GM21737 (cell line): ENCODE measurements around the gene DHH.
A peak's percentile ranks its signal among the peaks of the same experiment; 100 is the strongest.

Experiments
- ATAC-seq: cut with Tn5 transposase; IDR thresholded peaks from one replicate; pipeline ENCODE4 v1.9.1; 2021; ENCODE audit warnings: mild to moderate bottlenecking, moderate library complexity; ENCODE audit not compliant: unreplicated experiment

DHH gene

GRCh38 chr12:49109641-49110463 lies 15.3 kb upstream of the DHH start:
- no peak for ATAC-seq

DNA sequence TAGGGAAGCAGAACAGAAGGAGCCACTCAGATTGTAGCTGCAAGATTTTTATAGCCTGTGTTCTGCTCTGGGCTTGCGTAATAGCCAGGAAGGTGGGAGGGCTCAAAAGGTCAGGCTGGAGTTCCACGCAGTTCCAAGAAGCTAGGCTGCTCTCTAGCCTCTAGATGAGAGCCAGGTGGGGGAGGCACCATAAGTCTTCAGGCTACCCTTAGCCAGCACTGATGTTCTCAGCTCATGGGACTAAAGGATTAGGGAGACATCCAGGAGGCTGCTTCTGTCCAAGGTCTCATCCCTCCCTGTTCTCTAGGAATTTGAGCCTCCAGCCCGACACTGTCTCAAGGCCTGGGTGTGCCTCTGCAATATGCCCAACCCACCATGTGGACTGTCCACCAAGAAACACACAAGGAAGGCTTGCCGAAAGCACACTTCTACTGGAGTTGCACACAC lies 14.4 kb upstream of the DHH start:
- no peak for ATAC-seq

DNA sequence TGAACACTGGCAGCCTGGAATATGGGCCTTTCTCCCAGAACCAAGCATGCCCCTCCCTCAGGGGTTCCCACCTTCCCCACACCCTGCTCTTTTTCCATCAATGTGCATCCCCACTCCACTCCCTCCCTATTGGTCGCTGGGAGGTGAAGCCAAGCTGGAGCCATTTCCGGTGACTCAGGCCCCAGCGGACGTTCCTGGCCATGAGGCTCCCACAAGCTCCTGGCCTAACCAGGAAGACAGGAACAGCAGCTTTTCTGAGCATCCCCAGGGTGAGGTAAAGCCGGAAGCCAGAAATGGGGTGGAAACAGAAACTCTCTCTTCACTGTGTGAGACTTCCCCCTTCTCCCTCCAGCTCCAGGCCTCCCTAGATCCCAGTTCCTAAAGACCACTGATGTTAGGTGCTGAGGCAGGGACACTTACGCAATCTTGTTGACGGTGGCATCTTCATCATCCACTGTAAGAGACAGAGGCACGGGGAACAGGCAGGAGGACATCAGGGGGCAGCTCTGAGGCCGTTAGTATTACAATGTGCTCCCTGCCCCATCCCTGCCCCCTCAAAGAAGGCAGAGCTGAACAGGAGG lies 11.0 kb upstream of the DHH start:
- ATAC-seq = no peak

DNA sequence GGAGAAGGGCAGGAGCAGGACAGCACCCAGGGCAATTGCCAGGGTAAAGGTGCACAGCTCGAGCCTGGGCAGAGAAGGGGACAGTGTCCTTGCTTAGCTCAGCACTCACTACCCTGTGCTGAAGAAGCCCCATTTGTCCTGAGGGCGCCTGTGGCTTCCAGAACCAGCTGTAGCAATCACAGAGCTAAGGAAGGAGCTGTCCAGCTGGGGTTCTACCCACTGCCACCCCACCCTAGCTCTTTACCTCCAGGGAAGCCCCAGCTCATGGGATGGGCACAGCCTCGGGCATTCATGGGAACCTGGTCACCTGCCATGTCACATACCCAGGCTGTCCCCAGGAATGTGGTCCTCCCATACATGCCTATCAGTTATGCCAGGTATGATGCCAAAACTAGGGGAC lies 10.2 kb upstream of the DHH start:
- no peak for ATAC-seq

DNA sequence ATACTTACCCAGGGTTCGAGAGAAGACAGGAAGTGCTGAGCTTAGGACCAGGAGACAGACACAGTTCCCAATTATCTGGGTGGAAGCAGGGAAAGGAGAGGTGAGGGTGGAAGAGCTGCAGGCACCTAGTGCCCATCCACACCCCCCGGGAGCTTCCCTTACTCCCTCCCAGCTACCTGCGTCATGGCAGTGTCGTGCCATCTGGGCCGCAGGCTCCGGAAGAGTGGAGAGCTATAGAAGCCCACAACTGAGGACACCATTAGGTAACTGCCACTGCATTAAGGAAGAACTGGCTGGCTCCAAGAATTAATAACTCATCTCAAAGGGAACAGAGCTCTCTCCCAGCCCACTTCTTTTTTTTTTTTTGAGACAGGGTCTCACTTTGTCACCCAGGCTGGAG lies 5.8 kb upstream of the DHH start:
- ATAC-seq = no peak

DNA sequence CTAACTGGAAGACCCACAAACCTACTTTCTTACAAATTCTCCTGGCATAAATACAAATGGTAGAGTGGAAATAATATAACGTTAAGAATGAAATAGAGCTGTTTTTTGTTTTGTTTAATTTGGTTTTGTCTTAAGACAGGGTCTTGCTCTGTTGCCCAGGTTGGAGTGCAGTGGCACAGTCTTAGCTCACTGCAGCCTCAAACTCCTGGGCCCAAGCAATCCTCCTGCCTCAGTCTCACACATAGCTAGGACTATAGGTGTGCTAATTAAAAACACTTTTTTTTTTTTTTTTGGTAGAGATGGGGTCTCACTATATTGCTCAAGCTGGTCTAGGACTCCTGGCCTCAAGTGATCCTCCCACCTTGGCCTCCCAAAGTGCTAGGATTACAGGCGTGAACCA lies 4.1 kb upstream of the DHH start:
- no peak for ATAC-seq

DNA sequence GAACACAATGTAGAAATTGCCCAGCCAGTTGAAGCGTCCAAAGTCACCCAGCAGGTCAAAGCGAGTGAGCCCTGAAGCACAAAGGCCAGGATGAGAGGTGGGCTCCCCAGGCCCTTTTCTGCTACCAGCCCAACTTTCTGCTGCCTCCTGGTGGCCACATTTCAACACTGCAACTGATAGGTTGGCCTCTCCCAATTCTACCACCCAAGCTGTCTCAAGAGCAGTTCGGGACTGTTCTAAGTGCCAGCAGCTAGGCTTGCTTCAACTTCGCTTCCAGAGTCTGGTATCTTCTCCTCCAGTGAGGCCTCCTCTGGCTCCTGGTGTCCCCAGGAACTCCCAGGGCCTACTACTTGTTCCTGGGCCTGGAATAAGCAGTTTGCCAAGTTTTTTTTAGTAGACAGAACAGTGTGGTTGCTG lies 3.4 kb upstream of the DHH start:
- ATAC-seq = no peak

DNA sequence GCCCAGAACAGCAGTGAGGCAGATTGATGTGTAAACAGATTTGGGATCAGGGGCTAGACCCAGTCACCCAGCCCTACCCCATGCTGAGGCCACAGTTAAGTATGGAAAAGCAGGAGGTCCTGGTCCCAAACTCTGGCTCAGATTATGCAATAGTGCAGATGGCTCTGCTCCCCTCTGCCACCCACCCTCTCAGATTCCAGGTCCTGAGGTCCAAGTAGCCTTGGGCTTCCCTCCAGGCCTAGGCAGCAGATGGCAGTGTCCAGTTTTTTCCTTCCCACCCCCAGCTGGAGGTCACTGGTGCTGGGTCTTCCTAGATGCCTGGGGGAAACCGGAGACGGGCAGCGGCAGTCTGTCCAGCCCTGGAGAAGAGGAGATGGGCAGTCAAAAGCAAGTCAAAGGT lies 2.8 kb upstream of the DHH start:
- ATAC-seq = no peak

GRCh38 chr12:49094975-49095365 lies 369 bp upstream of the DHH start:
- ATAC-seq = no peak

- ATAC-seq = no peak
These were observed 825 bp downstream of the DHH start for GRCh38 chr12:49093792-49094159.

- no peak for ATAC-seq
These were observed 1.7 kb downstream of the DHH start for GRCh38 chr12:49092816-49093406.

GRCh38 chr12:49092086-49092815 lies 2.4 kb downstream of the DHH start:
- no peak for ATAC-seq

GRCh38 chr12:49091836-49092085 lies 2.8 kb downstream of the DHH start:
- ATAC-seq = no peak

DNA sequence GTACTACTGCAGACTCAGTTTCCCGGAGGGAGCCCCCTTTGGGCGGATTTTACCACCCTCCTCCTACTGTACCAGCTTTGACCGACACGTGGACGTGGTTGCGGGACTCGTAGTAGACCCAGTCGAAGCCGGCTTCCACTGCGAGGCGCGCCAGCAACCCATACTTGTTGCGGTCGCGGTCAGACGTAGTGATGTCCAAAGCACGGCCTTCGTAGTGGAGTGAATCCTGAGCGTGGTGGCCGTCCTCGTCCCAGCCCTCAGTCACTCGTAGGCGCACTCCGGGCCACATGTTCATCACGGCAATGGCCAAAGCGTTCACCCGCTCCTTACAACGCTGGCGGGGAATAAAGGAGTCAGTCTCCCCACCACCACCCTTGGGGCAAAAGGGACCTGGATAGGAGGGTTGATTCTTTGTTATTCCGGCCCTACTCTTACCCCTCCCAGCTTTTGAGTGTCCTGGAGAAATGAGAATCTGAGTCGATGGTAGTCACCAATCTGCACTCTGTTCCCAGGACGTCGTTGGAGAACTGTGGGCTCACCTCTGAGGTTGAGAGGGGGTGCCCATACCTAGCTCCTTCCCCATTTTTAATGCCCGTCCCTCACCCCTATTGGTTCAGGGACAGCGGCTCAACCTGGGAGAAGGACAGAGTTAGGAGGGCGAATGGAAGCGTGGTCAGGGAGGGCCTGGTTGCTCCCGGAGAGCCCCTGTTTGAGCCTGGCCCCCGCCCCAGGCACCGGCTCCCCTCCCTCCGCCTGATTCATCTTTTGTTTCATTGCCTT lies 3.4 kb downstream of the DHH start:
- no peak for ATAC-seq

DNA sequence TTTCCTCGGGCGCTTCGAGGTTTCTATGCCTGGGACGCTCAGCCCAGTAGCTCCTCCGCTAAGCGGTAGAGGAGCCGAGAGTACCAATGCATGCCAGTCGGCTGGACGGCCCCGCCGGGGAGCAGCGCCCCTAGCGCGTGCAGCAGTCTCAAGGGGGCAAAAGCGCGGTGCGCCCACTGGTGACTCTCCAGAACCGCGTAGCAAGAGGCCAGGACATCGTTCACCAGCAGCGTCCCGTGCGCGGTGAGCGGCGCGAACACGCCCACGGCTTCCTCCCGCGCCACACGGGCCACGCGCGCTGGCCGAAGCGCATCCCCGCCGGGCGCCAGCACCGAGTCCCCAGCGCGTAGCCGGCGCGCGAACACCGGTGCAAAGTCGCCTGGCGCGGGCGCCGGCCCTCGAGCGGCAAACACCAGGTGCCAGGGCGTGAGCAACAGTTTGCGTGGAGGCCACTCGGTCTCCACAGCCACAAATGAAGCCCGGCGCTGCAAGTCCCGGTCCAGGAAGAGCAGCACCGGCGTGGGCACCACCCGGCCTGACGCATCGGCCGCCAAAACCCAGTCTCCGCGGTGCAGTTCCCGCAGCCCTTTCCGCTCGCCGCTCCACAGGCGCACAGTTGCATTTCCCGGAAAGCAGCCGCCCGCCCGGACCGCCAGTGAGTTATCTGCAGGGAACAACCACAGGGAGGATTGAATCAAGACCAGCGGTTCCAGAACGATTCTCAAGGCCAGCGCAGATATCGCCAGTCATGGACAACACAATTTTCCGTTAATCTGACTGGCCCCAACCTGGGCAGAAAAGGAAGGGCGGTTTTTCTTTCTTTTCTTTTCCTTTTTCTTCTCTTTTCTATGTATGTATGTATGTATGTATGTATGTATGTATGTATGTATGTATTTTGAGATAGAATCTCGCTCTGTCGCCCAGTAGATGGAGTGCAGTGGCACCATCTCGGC lies 4.5 kb downstream of the DHH start:
- no peak for ATAC-seq

DNA sequence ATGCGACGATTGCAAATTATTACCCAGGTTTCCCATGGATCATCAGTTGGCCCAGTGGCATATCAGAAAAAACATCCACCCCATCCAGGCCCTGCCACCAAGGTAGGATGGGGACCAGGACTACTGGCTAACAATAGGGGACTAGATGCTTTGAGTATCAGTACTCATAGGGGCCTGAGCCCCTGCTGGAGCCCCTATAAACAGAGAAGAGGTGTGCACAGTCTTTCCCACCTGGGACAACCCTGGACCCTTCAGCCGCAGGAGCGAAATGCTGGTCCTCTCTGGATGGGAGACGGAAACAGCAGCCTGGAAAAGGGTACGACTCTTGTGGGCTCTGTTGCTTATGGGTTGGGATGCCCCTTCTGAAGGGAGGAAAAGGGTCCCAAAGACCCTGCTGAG lies 5.7 kb downstream of the DHH start:
- no peak for ATAC-seq

- ATAC-seq = peak; percentile 78
These were observed 6.3 kb downstream of the DHH start for GRCh38 chr12:49088150-49088931.

- no peak for ATAC-seq
These were observed 8.5 kb downstream of the DHH start for GRCh38 chr12:49086116-49086515.

DNA sequence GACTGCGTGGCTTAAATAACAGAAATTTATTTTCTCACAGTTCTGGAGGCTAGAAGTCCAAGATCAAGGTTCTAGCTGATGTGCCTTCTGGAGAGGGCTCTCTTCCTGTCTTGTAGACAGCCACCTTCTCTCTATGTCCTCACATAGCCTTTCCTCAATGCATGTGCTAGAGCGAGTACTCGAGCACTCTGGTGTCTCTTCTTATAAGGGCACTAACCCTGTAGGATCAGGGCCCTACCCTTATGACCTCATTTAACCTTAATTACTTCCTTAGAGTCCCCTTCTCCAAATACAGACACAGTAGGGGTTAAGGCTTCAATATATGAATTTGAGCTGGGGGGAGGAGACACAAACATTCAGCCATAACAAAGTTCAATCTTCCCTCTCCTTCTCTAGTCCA lies 10.2 kb downstream of the DHH start:
- no peak for ATAC-seq
